Mucosa of descending colon (tissue), 3 donors: Measurements from ENCODE around the gene SSR1. TPM values are rescaled to one million over a fixed set of nuclear protein-coding genes. Genes with fewer than 3 reads are reported as not detected.
"Not testable (repeated sequence)": the region's sequence is repeated elsewhere in the genome, so short reads cannot be mapped to it uniquely, and the experiment has no call there.

Experiments
- ATAC-seq: fragments of 200-7000 bp; cut with Tn5 transposase; one replicate; pipeline ENCODE4 v1.9.1; 2020; ENCODE audit warnings: mild to moderate bottlenecking, moderate library complexity
- DNase-seq, 3 donors: peaks; one replicate each; pipeline ENCODE4 v3.0.0-alpha.2; 2020
- H3K36me3 ChIP-seq: fragments of 200-600 bp; one replicate; pipeline ENCODE4 v1.8.0; 2021; ENCODE audit warnings: low read depth, mild to moderate bottlenecking
- H3K4me1 ChIP-seq: fragments of 200-600 bp; one replicate; pipeline ENCODE4 v1.8.0; 2021; ENCODE audit warnings: low read depth, mild to moderate bottlenecking
- H3K4me3 ChIP-seq: fragments of 200-600 bp; one replicate; pipeline ENCODE4 v1.8.0; 2021; ENCODE audit warnings: mild to moderate bottlenecking
- H3K9me3 ChIP-seq: fragments of 200-600 bp; one replicate; pipeline ENCODE4 v1.8.0; 2021; ENCODE audit warnings: mild to moderate bottlenecking
- CTCF ChIP-seq: fragments of 200-600 bp; IDR thresholded peaks from one replicate; pipeline ENCODE4 v1.8.0; 2022; ENCODE audit warnings: antibody characterized with exemption, mild to moderate bottlenecking
- intact Hi-C, 2 donors: fragments of 100-400 bp; cut with DNase I in 1 of 2; cut with micrococcal nuclease in 1 of 2; formaldehyde crosslinking; loops; one replicate each; pipeline versions ENCODE4 v1.11.0 to v1.11.1; 2022; cut with DNase I, micrococcal nuclease
- total RNA-seq, 3 donors: library from RNA; stranded (reverse); fragmentation: NEBNext Ultra II Directional in 2 of 3; extraction: Animal tissue kit (Norgen Biotek cat#: 25700) in 2 of 3; gene quantifications; one replicate each; pipeline versions ENCODE4 v1.2.1 to v1.2.4, GENCODE V29; 2021 to 2023
- donor health status: DM: no; HTN: no; CAD: no; lungs with moderate emphysema.
- donor health status: DM: no; HTN: no; CAD: no.
- donor health status: DM: no; HTN: yes; CAD: no.

SSR1 gene
- total RNA-seq, 3 donors from 2014 or later, result 83.2 to 139 (median 99.4) TPM

GRCh38 chr6:7341989-7342742, 29.2 kb upstream of the SSR1 start:
- intact Hi-C loops, result no loop called here
- H3K4me3 ChIP-seq, result no peak overlapping the region
- H3K36me3 ChIP-seq, result no peaks in the 10 kb centered on the region
- peak; percentile 63 for ATAC-seq
- DNase-seq, result no peak
- TF ChIP-seq CTCF, result no peak
- no peaks in the 10 kb centered on the region for H3K4me1 ChIP-seq
- H3K9me3 ChIP-seq, result no peaks in the 10 kb centered on the region

- TF ChIP-seq CTCF, result no peak
- intact Hi-C loops, result no loop called here
- H3K4me3 ChIP-seq, result no peak overlapping the region
- no peaks in the 10 kb centered on the region for H3K9me3 ChIP-seq
- H3K4me1 ChIP-seq, result no peaks in the 10 kb centered on the region
- DNase-seq (no peak), ATAC-seq (no peak)
- no peaks in the 10 kb centered on the region for H3K36me3 ChIP-seq
Observed at GRCh38 chr6:7341271-7341670, 28.3 kb upstream of the SSR1 start.

GRCh38 chr6:7339007-7339732, 26.2 kb upstream of the SSR1 start:
- H3K36me3 ChIP-seq, intact Hi-C loops: not testable (repeated sequence)
- ATAC-seq, result peak; percentile 41

GRCh38 chr6:7338031-7338430, 25.0 kb upstream of the SSR1 start:
- H3K9me3 ChIP-seq, result no peaks in the 10 kb centered on the region
- intact Hi-C loops, result no loop called here
- no peak for ATAC-seq
- no peak for DNase-seq
- H3K4me1 ChIP-seq, result no peaks in the 10 kb centered on the region
- H3K36me3 ChIP-seq, result no peaks in the 10 kb centered on the region
- no peak for TF ChIP-seq CTCF
- no peak overlapping the region for H3K4me3 ChIP-seq

More at GRCh38 chr6:7339007-7339732, 26.2 kb upstream of the SSR1 start:
- peak in 1 of 3 donors; percentile 33 for DNase-seq
- H3K9me3 ChIP-seq, H3K4me1 ChIP-seq, H3K4me3 ChIP-seq: not testable (repeated sequence)

GRCh38 chr6:7335519-7335918, 22.5 kb upstream of the SSR1 start:
- intact Hi-C loops, result no loop called here
- no peaks in the 10 kb centered on the region for H3K9me3 ChIP-seq
- ATAC-seq, result no peak
- TF ChIP-seq CTCF, result no peak
- H3K4me3 ChIP-seq, result no peak overlapping the region
- H3K36me3 ChIP-seq, result no peaks in the 10 kb centered on the region
- no peak for DNase-seq
- no peaks in the 10 kb centered on the region for H3K4me1 ChIP-seq

GRCh38 chr6:7334685-7335084, 21.7 kb upstream of the SSR1 start:
- Histone ChIP-seq H3K9me3 (no peaks in the 10 kb centered on the region), H3K36me3 (no peaks in the 10 kb centered on the region), H3K4me1 (no peaks in the 10 kb centered on the region), H3K4me3 (no peak overlapping the region)
- intact Hi-C loops, result no loop called here
- no peak for TF ChIP-seq CTCF
- no peak for ATAC-seq
- DNase-seq, result no peak
